Measurements from ENCODE around the gene EDIL3.

Gene EDIL3

DNA sequence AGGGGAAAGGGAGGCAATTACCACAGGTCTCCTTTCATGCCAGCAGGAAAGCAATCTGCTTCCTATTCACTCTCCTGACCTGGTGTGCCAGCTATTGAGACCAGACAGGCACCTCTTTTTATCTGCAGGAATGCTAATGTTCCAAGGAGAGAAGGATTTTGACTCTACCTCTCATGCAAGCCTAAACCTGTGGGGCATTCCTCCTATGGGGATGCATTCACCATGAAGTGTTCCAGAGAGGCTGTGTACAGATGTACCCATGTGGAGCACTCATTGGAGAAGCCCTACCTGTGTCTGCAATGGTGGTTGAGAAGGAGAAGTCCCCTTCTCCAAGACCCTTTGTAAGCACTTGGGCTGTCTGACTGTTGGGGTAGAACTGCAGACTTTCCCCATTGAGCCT lies 45.4 kb upstream of the EDIL3 start:
- H3K18ac ChIP-seq (ENCODE audit: low read depth in 1 of 2, low read length in 2 of 2) = no peak overlapping the region
- no peak overlapping the region for H4K8ac ChIP-seq (ENCODE audit: low read length)
- H2BK12ac ChIP-seq (ENCODE audit: low read length in 2 of 2) = no peak overlapping the region
- no peaks in the 10 kb centered on the region for H3K27me3 ChIP-seq (ENCODE audit: control insufficient read depth in 1 of 2, insufficient read depth in 1 of 2, low read length in 2 of 2)
- DNase-seq = no peak
- H2BK5ac ChIP-seq (ENCODE audit: low read depth, low read length, poor library complexity, severe bottlenecking) = no peak overlapping the region
- no peak overlapping the region for H3K14ac ChIP-seq (ENCODE audit: low read length in 2 of 2)
- no peaks in the 10 kb centered on the region for H3K9me3 ChIP-seq (ENCODE audit: control insufficient read depth, low read length)
- H3K36me3 ChIP-seq (ENCODE audit: control insufficient read depth in 1 of 2, insufficient read depth in 2 of 2, low read depth in 1 of 2, low read length in 2 of 2) = no peaks in the 10 kb centered on the region
- no peak overlapping the region for H2BK120ac ChIP-seq (ENCODE audit: low read depth, low read length)
- no peaks in the 10 kb centered on the region for H3K4me1 ChIP-seq (ENCODE audit: control insufficient read depth, insufficient read depth, low read depth, low read length)
- no peak overlapping the region for H3K27ac ChIP-seq (ENCODE audit: low read length, poor library complexity, severe bottlenecking)
- no peak overlapping the region for H3K23ac ChIP-seq (ENCODE audit: low read length in 2 of 2)
- no peak overlapping the region for H3K4ac ChIP-seq (ENCODE audit: low read depth in 1 of 2, low read length in 2 of 2)
- H3K79me1 ChIP-seq (replicated peaks; ENCODE audit: low read length, poor library complexity, severe bottlenecking) = peaks cover 2% of the 10 kb centered on the region
- no peak overlapping the region for H4K91ac ChIP-seq (ENCODE audit: low read length)
- H3K4me2 ChIP-seq (ENCODE audit: low read length, poor library complexity, severe bottlenecking) = no peak overlapping the region
- no peak overlapping the region for H3K9ac ChIP-seq (ENCODE audit: low read length)
- no peak overlapping the region for H2BK15ac ChIP-seq (ENCODE audit: low read depth, poor library complexity, severe bottlenecking)
- H2AK5ac ChIP-seq (ENCODE audit: low read length, severe bottlenecking) = no peak overlapping the region
- no peak overlapping the region for H2AFZ ChIP-seq (ENCODE audit: low read depth, low read length)
- H3K4me3 ChIP-seq (ENCODE audit: insufficient read depth in 1 of 2, low read depth in 1 of 2, low read length in 2 of 2) = no peak overlapping the region

DNA sequence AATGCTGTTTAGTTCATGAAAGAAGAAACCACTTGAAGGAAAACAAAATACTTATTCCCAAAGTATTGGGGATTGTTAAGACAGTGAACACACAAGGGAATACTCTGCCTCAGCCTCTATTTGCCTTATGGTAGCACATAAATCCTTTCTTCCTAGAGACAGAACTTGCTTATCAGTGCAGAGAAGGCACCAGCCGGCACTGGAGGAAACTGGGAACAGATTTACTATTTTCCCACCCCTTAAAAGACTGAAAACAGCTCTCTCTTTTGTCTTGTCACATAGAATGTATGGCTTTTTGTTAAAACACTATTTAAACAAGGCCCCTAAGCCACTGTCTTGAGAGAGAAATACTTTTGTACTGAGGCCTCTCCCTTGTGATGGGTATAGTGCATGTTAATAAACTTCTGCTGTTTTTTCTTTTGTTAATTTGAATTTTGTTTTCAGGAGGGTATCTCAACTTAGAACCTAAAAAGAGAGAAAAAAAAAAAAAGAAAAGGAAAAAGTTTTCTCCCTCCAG lies 40.7 kb upstream of the EDIL3 start:
- Histone ChIP-seq H3K36me3 (ENCODE audit: control insufficient read depth in 1 of 2, insufficient read depth in 2 of 2, low read depth in 1 of 2, low read length in 2 of 2) (no peaks in the 10 kb centered on the region), H4K91ac (ENCODE audit: low read length) (no peak overlapping the region), H3K23ac (ENCODE audit: low read length in 2 of 2) (no peak overlapping the region), H3K4me2 (ENCODE audit: low read length, poor library complexity, severe bottlenecking) (no peak overlapping the region), H3K9ac (ENCODE audit: low read length) (no peak overlapping the region), H3K14ac (ENCODE audit: low read length in 2 of 2) (no peak overlapping the region), H3K9me3 (ENCODE audit: control insufficient read depth, low read length) (no peaks in the 10 kb centered on the region), H2AFZ (ENCODE audit: low read depth, low read length) (no peak overlapping the region), H3K4ac (ENCODE audit: low read depth in 1 of 2, low read length in 2 of 2) (no peak overlapping the region), H4K8ac (ENCODE audit: low read length) (no peak overlapping the region), H3K27ac (ENCODE audit: low read length, poor library complexity, severe bottlenecking) (no peak overlapping the region), H3K79me1 (replicated peaks; ENCODE audit: low read length, poor library complexity, severe bottlenecking) (peaks cover 2% of the 10 kb centered on the region), H2BK15ac (ENCODE audit: low read depth, poor library complexity, severe bottlenecking) (no peak overlapping the region), H3K27me3 (ENCODE audit: control insufficient read depth in 1 of 2, insufficient read depth in 1 of 2, low read length in 2 of 2) (no peaks in the 10 kb centered on the region), H3K18ac (ENCODE audit: low read depth in 1 of 2, low read length in 2 of 2) (no peak overlapping the region), H3K4me1 (ENCODE audit: control insufficient read depth, insufficient read depth, low read depth, low read length) (no peaks in the 10 kb centered on the region), H3K4me3 (ENCODE audit: insufficient read depth in 1 of 2, low read depth in 1 of 2, low read length in 2 of 2) (no peak overlapping the region), H2AK5ac (ENCODE audit: low read length, severe bottlenecking) (no peak overlapping the region), H2BK5ac (ENCODE audit: low read depth, low read length, poor library complexity, severe bottlenecking) (no peak overlapping the region), H2BK12ac (ENCODE audit: low read length in 2 of 2) (no peak overlapping the region), H2BK120ac (ENCODE audit: low read depth, low read length) (no peak overlapping the region)
- WGBS = 0% methylated on average over 1 of the region's 1 CpG
- peak; percentile 10 for DNase-seq

DNA sequence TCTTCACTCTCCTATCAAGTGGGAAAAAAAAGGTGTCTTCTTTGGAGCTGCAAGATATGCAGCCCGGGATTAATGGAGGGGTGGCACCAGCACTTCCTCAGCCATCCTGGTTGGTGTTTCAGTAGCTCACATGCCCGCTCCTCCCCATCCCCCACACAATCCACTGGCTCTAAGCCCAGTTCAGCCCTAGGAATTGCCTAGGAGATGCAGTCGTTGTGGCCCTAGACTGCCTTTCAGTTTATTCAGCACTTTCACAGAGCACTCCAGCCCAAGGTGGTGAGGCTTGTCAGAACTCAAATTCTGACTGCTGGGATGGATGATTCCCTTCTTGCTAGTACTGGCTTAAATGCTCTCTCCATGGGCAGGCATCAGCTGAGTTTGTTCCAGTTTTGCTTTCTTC lies 35.1 kb upstream of the EDIL3 start:
- H2AK5ac ChIP-seq (ENCODE audit: low read length, severe bottlenecking) = no peak overlapping the region
- no peak for DNase-seq
- no peak overlapping the region for H2AFZ ChIP-seq (ENCODE audit: low read depth, low read length)
- no peak overlapping the region for H3K23ac ChIP-seq (ENCODE audit: low read length in 2 of 2)
- no peak overlapping the region for H4K91ac ChIP-seq (ENCODE audit: low read length)
- H2BK5ac ChIP-seq (ENCODE audit: low read depth, low read length, poor library complexity, severe bottlenecking) = no peak overlapping the region
- no peaks in the 10 kb centered on the region for H3K4me1 ChIP-seq (ENCODE audit: control insufficient read depth, insufficient read depth, low read depth, low read length)
- no peak overlapping the region for H2BK15ac ChIP-seq (ENCODE audit: low read depth, poor library complexity, severe bottlenecking)
- WGBS = 70% methylated on average over 3 of the region's 3 CpGs
- no peak overlapping the region for H2BK120ac ChIP-seq (ENCODE audit: low read depth, low read length)
- no peak overlapping the region for H3K27ac ChIP-seq (ENCODE audit: low read length, poor library complexity, severe bottlenecking)
- no peak overlapping the region for H3K14ac ChIP-seq (ENCODE audit: low read length in 2 of 2)
- no peak overlapping the region for H3K4ac ChIP-seq (ENCODE audit: low read depth in 1 of 2, low read length in 2 of 2)
- no peaks in the 10 kb centered on the region for H3K79me1 ChIP-seq (replicated peaks; ENCODE audit: low read length, poor library complexity, severe bottlenecking)
- H3K9me3 ChIP-seq (ENCODE audit: control insufficient read depth, low read length) = no peaks in the 10 kb centered on the region
- H4K8ac ChIP-seq (ENCODE audit: low read length) = no peak overlapping the region
- H3K36me3 ChIP-seq (ENCODE audit: control insufficient read depth in 1 of 2, insufficient read depth in 2 of 2, low read depth in 1 of 2, low read length in 2 of 2) = peaks cover 0 to 4% of the 10 kb centered on the region in 2 experiments
- H3K9ac ChIP-seq (ENCODE audit: low read length) = no peak overlapping the region
- H3K4me3 ChIP-seq (ENCODE audit: insufficient read depth in 1 of 2, low read depth in 1 of 2, low read length in 2 of 2) = no peak overlapping the region
- no peak overlapping the region for H3K4me2 ChIP-seq (ENCODE audit: low read length, poor library complexity, severe bottlenecking)
- no peak overlapping the region for H2BK12ac ChIP-seq (ENCODE audit: low read length in 2 of 2)
- H3K18ac ChIP-seq (ENCODE audit: low read depth in 1 of 2, low read length in 2 of 2) = no peak overlapping the region
- no peaks in the 10 kb centered on the region for H3K27me3 ChIP-seq (ENCODE audit: control insufficient read depth in 1 of 2, insufficient read depth in 1 of 2, low read length in 2 of 2)

DNA sequence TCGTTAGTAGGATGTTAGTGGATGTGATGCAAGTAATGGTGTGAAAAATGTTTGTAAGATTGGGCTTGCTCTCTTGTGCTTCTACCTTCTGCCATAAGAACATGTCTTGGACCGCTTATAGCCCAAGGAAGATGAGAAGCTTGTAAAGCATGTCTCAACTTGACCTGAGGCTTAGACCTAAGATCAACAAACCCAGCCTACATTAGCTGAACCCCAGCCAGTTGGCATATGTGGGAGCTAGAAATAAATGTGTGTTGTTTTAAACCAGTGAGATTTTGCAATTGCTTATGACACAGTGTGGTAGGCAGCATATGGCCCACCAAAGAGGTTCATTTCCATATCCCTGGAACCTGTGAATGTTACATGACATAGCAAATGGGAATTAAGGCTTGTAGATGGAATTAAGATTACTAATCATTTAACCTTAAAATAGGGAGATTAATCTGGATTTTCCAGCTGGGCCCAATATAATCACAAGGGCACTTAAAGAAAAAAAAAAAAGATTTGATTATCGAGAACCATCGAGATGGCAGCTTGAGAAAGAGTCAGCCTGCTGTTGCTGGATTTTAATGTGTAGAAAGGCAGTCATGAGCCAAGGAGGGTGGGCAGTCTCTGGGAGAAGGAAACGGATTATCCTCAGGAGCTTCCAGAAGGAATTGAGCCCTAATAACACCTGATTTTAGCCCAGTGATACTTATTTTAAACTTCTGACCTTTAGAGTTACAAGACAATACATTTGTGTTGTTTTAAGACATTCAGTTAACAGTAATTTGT lies 27.3 kb upstream of the EDIL3 start:
- no peak overlapping the region for H3K27ac ChIP-seq (ENCODE audit: low read length, poor library complexity, severe bottlenecking)

More for the DNA sequence above, 27.3 kb upstream of the EDIL3 start:
- H3K36me3 ChIP-seq (ENCODE audit: control insufficient read depth in 1 of 2, insufficient read depth in 2 of 2, low read depth in 1 of 2, low read length in 2 of 2) = no peaks in the 10 kb centered on the region
- no peaks in the 10 kb centered on the region for H3K9me3 ChIP-seq (ENCODE audit: control insufficient read depth, low read length)
- H3K27me3 ChIP-seq (ENCODE audit: control insufficient read depth in 1 of 2, insufficient read depth in 1 of 2, low read length in 2 of 2) = no peaks in the 10 kb centered on the region
- no peak overlapping the region for H2AFZ ChIP-seq (ENCODE audit: low read depth, low read length)
- H3K18ac ChIP-seq (ENCODE audit: low read depth in 1 of 2, low read length in 2 of 2) = no peak overlapping the region
- H3K4me1 ChIP-seq (ENCODE audit: control insufficient read depth, insufficient read depth, low read depth, low read length) = no peaks in the 10 kb centered on the region
- H3K14ac ChIP-seq (ENCODE audit: low read length in 2 of 2) = no peak overlapping the region
- no peak overlapping the region for H4K91ac ChIP-seq (ENCODE audit: low read length)
- H2BK120ac ChIP-seq (ENCODE audit: low read depth, low read length) = no peak overlapping the region
- 96% methylated on average over 3 of the region's 5 CpGs for WGBS
- no peak overlapping the region for H3K4ac ChIP-seq (ENCODE audit: low read depth in 1 of 2, low read length in 2 of 2)
- H3K79me1 ChIP-seq (replicated peaks; ENCODE audit: low read length, poor library complexity, severe bottlenecking) = no peaks in the 10 kb centered on the region
- no peak overlapping the region for H3K4me3 ChIP-seq (ENCODE audit: insufficient read depth in 1 of 2, low read depth in 1 of 2, low read length in 2 of 2)
- no peak overlapping the region for H3K23ac ChIP-seq (ENCODE audit: low read length in 2 of 2)
- H2BK15ac ChIP-seq (ENCODE audit: low read depth, poor library complexity, severe bottlenecking) = no peak overlapping the region
- no peak overlapping the region for H2BK12ac ChIP-seq (ENCODE audit: low read length in 2 of 2)
- no peak overlapping the region for H3K9ac ChIP-seq (ENCODE audit: low read length)
- DNase-seq = no peak
- no peak overlapping the region for H2AK5ac ChIP-seq (ENCODE audit: low read length, severe bottlenecking)
- no peak overlapping the region for H3K4me2 ChIP-seq (ENCODE audit: low read length, poor library complexity, severe bottlenecking)
- no peak overlapping the region for H4K8ac ChIP-seq (ENCODE audit: low read length)
- no peak overlapping the region for H2BK5ac ChIP-seq (ENCODE audit: low read depth, low read length, poor library complexity, severe bottlenecking)
